ENCODE results near the gene SCML2.

SCML2 gene

GRCh38 chrX:18351784-18352183 is 2.7 kb downstream of the SCML2 start:
- Histone ChIP-seq H3F3A (ENCODE audit: insufficient read depth, low read length) (no peaks in the 10 kb centered on the region), H3K9me3 (replicated peaks; ENCODE audit: insufficient read depth, low read length) (no peaks in the 10 kb centered on the region), H4K20me1 (ENCODE audit: insufficient read depth, low read length) (no peaks in the 10 kb centered on the region), H3K4me3 (ENCODE audit: low read length) (no peak overlapping the region), H3K79me2 (ENCODE audit: low read length) (peaks cover 29% of the 10 kb centered on the region), H3K27ac (ENCODE audit: low read length) (no peak overlapping the region), H3K4me1 (ENCODE audit: low read length) (0 out of 2 replicates have a peak, but pooled peaks cover 4% of the 10 kb centered on the region), H3K27me3 (replicated peaks; ENCODE audit: insufficient read depth, low read length) (no peaks in the 10 kb centered on the region), H3K9ac (ENCODE audit: low read length) (no peak overlapping the region), H3K4me2 (ENCODE audit: low read depth, low read length) (no peak overlapping the region), H3K9me2 (replicated peaks; ENCODE audit: insufficient read depth, low read length) (no peaks in the 10 kb centered on the region), H2AFZ (ENCODE audit: low read length) (no peak overlapping the region), H3K36me3 (replicated peaks; ENCODE audit: insufficient read depth, low read length) (no peaks in the 10 kb centered on the region)
- TF ChIP-seq CTCF (IDR thresholded peaks at IDR 0.05; ENCODE audit: low read length) (no peak), EZH2phosphoT487 (IDR thresholded peaks at IDR 0.05; ENCODE audit: low read length) (no peak), EZH2 (optimal IDR thresholded peaks at IDR 0.05; ENCODE audit: low read depth, low read length) (no peak)
- DNase-seq = no peak

- Histone ChIP-seq H3K4me1 (ENCODE audit: low read length) (0 out of 2 replicates have a peak, but pooled peaks cover 4% of the 10 kb centered on the region), H3K9ac (ENCODE audit: low read length) (no peak overlapping the region), H3K4me3 (ENCODE audit: low read length) (no peak overlapping the region), H2AFZ (ENCODE audit: low read length) (no peak overlapping the region), H3K79me2 (ENCODE audit: low read length) (peaks cover 36% of the 10 kb centered on the region), H3K9me3 (replicated peaks; ENCODE audit: insufficient read depth, low read length) (no peaks in the 10 kb centered on the region), H3K36me3 (replicated peaks; ENCODE audit: insufficient read depth, low read length) (no peaks in the 10 kb centered on the region), H4K20me1 (ENCODE audit: insufficient read depth, low read length) (no peaks in the 10 kb centered on the region), H3K27me3 (replicated peaks; ENCODE audit: insufficient read depth, low read length) (no peaks in the 10 kb centered on the region), H3K27ac (ENCODE audit: low read length) (peak overlapping the region; percentile 37; the same call in 1 of the 2 replicates), H3K4me2 (ENCODE audit: low read depth, low read length) (no peak overlapping the region; the same call in 1 of the 2 replicates), H3F3A (ENCODE audit: insufficient read depth, low read length) (no peaks in the 10 kb centered on the region), H3K9me2 (replicated peaks; ENCODE audit: insufficient read depth, low read length) (no peaks in the 10 kb centered on the region)
- peak; percentile 14 for DNase-seq
- no peak for TF ChIP-seq CTCF (IDR thresholded peaks at IDR 0.05; ENCODE audit: low read length)
- no peak for TF ChIP-seq EZH2 (optimal IDR thresholded peaks at IDR 0.05; ENCODE audit: low read depth, low read length)
- no peak for TF ChIP-seq EZH2phosphoT487 (IDR thresholded peaks at IDR 0.05; ENCODE audit: low read length)
Observed at GRCh38 chrX:18348047-18348446, 6.4 kb downstream of the SCML2 start.

GRCh38 chrX:18309401-18309800 is 45.1 kb downstream of the SCML2 start:
- Histone ChIP-seq H3K27ac (ENCODE audit: low read length) (no peak overlapping the region), H3K9ac (ENCODE audit: low read length) (no peak overlapping the region), H3K27me3 (replicated peaks; ENCODE audit: insufficient read depth, low read length) (no peaks in the 10 kb centered on the region), H3K4me1 (ENCODE audit: low read length) (no peaks in the 10 kb centered on the region), H3K4me2 (ENCODE audit: low read depth, low read length) (no peak overlapping the region), H2AFZ (ENCODE audit: low read length) (no peak overlapping the region), H3F3A (ENCODE audit: insufficient read depth, low read length) (no peaks in the 10 kb centered on the region), H3K36me3 (replicated peaks; ENCODE audit: insufficient read depth, low read length) (no peaks in the 10 kb centered on the region), H3K4me3 (ENCODE audit: low read length) (no peak overlapping the region), H4K20me1 (ENCODE audit: insufficient read depth, low read length) (no peaks in the 10 kb centered on the region), H3K9me3 (replicated peaks; ENCODE audit: insufficient read depth, low read length) (no peaks in the 10 kb centered on the region), H3K9me2 (replicated peaks; ENCODE audit: insufficient read depth, low read length) (no peaks in the 10 kb centered on the region), H3K79me2 (ENCODE audit: low read length) (no peaks in the 10 kb centered on the region)
- TF ChIP-seq EZH2phosphoT487 (IDR thresholded peaks at IDR 0.05; ENCODE audit: low read length) (no peak), EZH2 (optimal IDR thresholded peaks at IDR 0.05; ENCODE audit: low read depth, low read length) (no peak), CTCF (IDR thresholded peaks at IDR 0.05; ENCODE audit: low read length) (no peak)
- DNase-seq = no peak
